Endothelial cell of umbilical vein (primary cell): Measurements from ENCODE around the gene ZNRF1. TPM values are rescaled to one million over a fixed set of nuclear protein-coding genes. Genes with fewer than 3 reads are reported as not detected.

Source experiments
- BruUV-seq: library from RNA; stranded (reverse); fragments of 400-500 nt; replicated peaks from 2 replicates; lab custom pipeline; 2021; lab: Mats Ljungman, UMichigan
- CTCF ChIA-PET: fragments of 300-600, 350-600 bp; sonication (Branson Sonifier 250); formaldehyde crosslinking; loops from one replicate; lab custom pipeline; 2021; ENCODE audit warnings: antibody characterized with exemption, inconsistent platforms; lab: Charles Lee
- POLR2A ChIA-PET: fragments of 300-600, 350-600 bp; sonication (Branson Sonifier 250); formaldehyde crosslinking; loops from one replicate; lab custom pipeline; 2021; ENCODE audit warnings: antibody characterized with exemption, inconsistent platforms; lab: Charles Lee
- DNase-seq: peaks from one replicate; pipeline ENCODE4 v3.0.0-alpha.2; 2011; ENCODE audit warnings: low read depth, low spot score
- FAIRE-seq: peaks from 2 replicates; lab custom pipeline; 2011; peaks lifted over from hg19 to GRCh38; lab: Jason Lieb, UNC
- H2AFZ ChIP-seq: 2 replicates; pipeline ENCODE4 v1.6.0; 2012; ENCODE audit warnings: low read depth, low read length, control low read depth, inconsistent platforms
- H3K27ac ChIP-seq: 2 replicates; pipeline ENCODE4 v1.5.1; 2011; ENCODE audit warnings: low read depth, mild to moderate bottlenecking, control low read depth, low read length, moderate library complexity; ENCODE audit not compliant: insufficient read depth
- H3K27me3 ChIP-seq, 2 experiments: 2 replicates each; pipeline versions ENCODE4 v1.6.0 to v1.6.1; 2011; ENCODE audit warnings: low read length in 2 of 2, mixed read lengths in 1 of 2; ENCODE audit not compliant: control insufficient read depth in 2 of 2, insufficient read depth in 2 of 2
- H3K36me3 ChIP-seq, 2 experiments: 2 replicates in 1 of 2; 3 replicates in 1 of 2; pipeline ENCODE4 v1.5.1; 2011; ENCODE audit warnings: low read length in 2 of 2, mild to moderate bottlenecking in 1 of 2, moderate library complexity in 1 of 2; ENCODE audit not compliant: control insufficient read depth in 2 of 2, insufficient read depth in 2 of 2; ENCODE audit errors: extremely low read depth in 1 of 2
- H3K4me1 ChIP-seq: 3 replicates; pipeline ENCODE4 v1.5.1; 2011; ENCODE audit warnings: mild to moderate bottlenecking, low read length; ENCODE audit not compliant: control insufficient read depth, insufficient read depth; ENCODE audit errors: extremely low read depth
- H3K4me2 ChIP-seq: 2 replicates; pipeline ENCODE4 v1.6.1; 2011; ENCODE audit warnings: low read length, control low read depth, mixed read lengths; ENCODE audit not compliant: insufficient read depth
- H3K4me3 ChIP-seq, 3 experiments: fragments of 200-600 bp in 1 of 3; sonication (generic), shearing (Covaris generic) in 1 of 3; replicated peaks in 1 of 3; 2 replicates each; pipeline ENCODE4 v1.5.1; 2011 to 2016; ENCODE audit warnings: control low read depth in 3 of 3, low read length in 3 of 3, mild to moderate bottlenecking in 2 of 3, inconsistent platforms in 1 of 3, low read depth in 1 of 3, moderate library complexity in 1 of 3; ENCODE audit not compliant: insufficient read depth in 1 of 3
- H3K79me2 ChIP-seq: 2 replicates; pipeline ENCODE4 v1.6.0; 2012; ENCODE audit warnings: low read length, inconsistent platforms; ENCODE audit not compliant: control insufficient read depth, insufficient read depth
- H3K9ac ChIP-seq: replicated peaks from 2 replicates; pipeline ENCODE3; 2011; ENCODE audit warnings: low read length, control low read depth; ENCODE audit not compliant: insufficient read depth; ENCODE audit errors: extremely low read depth
- H3K9me1 ChIP-seq: replicated peaks from 3 replicates; pipeline ENCODE4 v1.6.0; 2011; ENCODE audit warnings: mild to moderate bottlenecking, low read length; ENCODE audit not compliant: control insufficient read depth, insufficient read depth; ENCODE audit errors: extremely low read depth
- H3K9me3 ChIP-seq: replicated peaks from 2 replicates; pipeline ENCODE4 v1.5.1; 2012; ENCODE audit warnings: low read length, inconsistent platforms; ENCODE audit not compliant: control insufficient read depth, insufficient read depth
- H4K20me1 ChIP-seq: replicated peaks from 2 replicates; pipeline ENCODE3; 2011; ENCODE audit warnings: mild to moderate bottlenecking, low read length; ENCODE audit not compliant: control insufficient read depth, insufficient read depth; ENCODE audit errors: extremely low read depth
- EZH2 ChIP-seq: IDR thresholded peaks from 2 replicates; pipeline ENCODE4 v1.6.1; 2012; ENCODE audit warnings: borderline replicate concordance, low read depth, mild to moderate bottlenecking, moderate library complexity, low read length, inconsistent platforms; ENCODE audit not compliant: severe bottlenecking
- FOS ChIP-seq: IDR thresholded peaks from 2 replicates; pipeline ENCODE4 v1.6.1; 2011; ENCODE audit warnings: mild to moderate bottlenecking, low read length, moderate library complexity, borderline replicate concordance; ENCODE audit not compliant: insufficient read depth
- GATA2 ChIP-seq: IDR thresholded peaks from 2 replicates; pipeline ENCODE4 v1.7.0; 2011; ENCODE audit warnings: low read depth, mild to moderate bottlenecking, moderate library complexity, mixed read lengths, low read length; ENCODE audit not compliant: insufficient read length, insufficient read depth
- JUN ChIP-seq: IDR thresholded peaks from 2 replicates; pipeline ENCODE4 v1.6.1; 2011; ENCODE audit warnings: borderline replicate concordance, low read depth; ENCODE audit not compliant: insufficient read length, insufficient read depth
- MYC ChIP-seq: IDR thresholded peaks from one replicate; pipeline ENCODE4 v1.6.1; 2011; ENCODE audit warnings: mild to moderate bottlenecking, low read depth, low read length
- POLR2A ChIP-seq: IDR thresholded peaks from 2 replicates; pipeline ENCODE4 v1.6.1; 2012; ENCODE audit warnings: low read depth, mild to moderate bottlenecking, control low read depth, low read length
- POLR2AphosphoS5 ChIP-seq: IDR thresholded peaks from 2 replicates; pipeline ENCODE4 v1.6.1; 2012; ENCODE audit warnings: low read depth, mild to moderate bottlenecking, control low read depth, low read length, moderate library complexity; ENCODE audit not compliant: insufficient read depth
- dilution Hi-C: fragments of 300-500 bp; cut with MboI; formaldehyde crosslinking; loops from one replicate; pipeline ENCODE4 v1.15.0; 2019; ENCODE audit warnings: low sequenced_read_pairs; ENCODE audit not compliant: extremely low pct_ligation_motif_present
- intact Hi-C: fragments of 100-400 bp; cut with micrococcal nuclease; formaldehyde crosslinking; loops from one replicate; pipeline ENCODE4 v1.10.0; 2022
- polyA plus RNA-seq, 4 experiments: library from polyadenylated mRNA; depleted of rRNA in 3 of 4; stranded (reverse) in 3 of 4; unstranded in 1 of 4; fragments of >200 nt; gene quantifications; 2 replicates each; pipeline versions ENCODE4 v1.2.1 to v1.2.3, GENCODE V29; 2011 to 2012; ENCODE audit warnings: missing spikeins in 1 of 4
- total RNA-seq: library from RNA; stranded (reverse); gene quantifications from 2 replicates; pipeline ENCODE4 v1.2.3, GENCODE V29; 2021
- TF ChIP-seq, protein P1 (sequence below), 2 donors: IDR thresholded peaks; 1 replicate in 1 of 2; 2 replicates in 1 of 2; pipeline ENCODE4 v1.5.1; 2011; ENCODE audit warnings: low read length in 2 of 2, mild to moderate bottlenecking in 2 of 2, moderate library complexity in 2 of 2, control low read depth in 1 of 2, inconsistent platforms in 1 of 2, low read depth in 1 of 2; ENCODE audit not compliant: insufficient read depth in 1 of 2; ENCODE audit errors: extremely low read depth in 1 of 2
- TF ChIP-seq, protein P2 (sequence below): IDR thresholded peaks from 2 replicates; pipeline ENCODE4 v1.6.1; 2011; ENCODE audit not compliant: insufficient read depth, insufficient read length

The ZNRF1 gene
- total and polyA plus RNA-seq, 2 donors (not counting 3 experiments of a cell fraction or from before 2014, with no cell fraction given): 23.7 to 34.9 TPM

- H3K9me1 ChIP-seq: no peaks in the 10 kb centered on the region
- ChIA-PET POLR2A (no interaction called here), CTCF (interaction anchor here (0.9 to 1.9 kb wide), 2 partner anchors 32 to 80 kb away, joined by 3 to 4 read pairs; partner anchors contain the start of gene ZNRF1)
- peaks cover 2% of the 10 kb centered on the region for H4K20me1 ChIP-seq
- H3K9me3 ChIP-seq: no peaks in the 10 kb centered on the region
- dilution Hi-C loops: no loop called here
- no peak for TF ChIP-seq JUN
- TF ChIP-seq MYC: no peak
- TF ChIP-seq, protein P1, sequence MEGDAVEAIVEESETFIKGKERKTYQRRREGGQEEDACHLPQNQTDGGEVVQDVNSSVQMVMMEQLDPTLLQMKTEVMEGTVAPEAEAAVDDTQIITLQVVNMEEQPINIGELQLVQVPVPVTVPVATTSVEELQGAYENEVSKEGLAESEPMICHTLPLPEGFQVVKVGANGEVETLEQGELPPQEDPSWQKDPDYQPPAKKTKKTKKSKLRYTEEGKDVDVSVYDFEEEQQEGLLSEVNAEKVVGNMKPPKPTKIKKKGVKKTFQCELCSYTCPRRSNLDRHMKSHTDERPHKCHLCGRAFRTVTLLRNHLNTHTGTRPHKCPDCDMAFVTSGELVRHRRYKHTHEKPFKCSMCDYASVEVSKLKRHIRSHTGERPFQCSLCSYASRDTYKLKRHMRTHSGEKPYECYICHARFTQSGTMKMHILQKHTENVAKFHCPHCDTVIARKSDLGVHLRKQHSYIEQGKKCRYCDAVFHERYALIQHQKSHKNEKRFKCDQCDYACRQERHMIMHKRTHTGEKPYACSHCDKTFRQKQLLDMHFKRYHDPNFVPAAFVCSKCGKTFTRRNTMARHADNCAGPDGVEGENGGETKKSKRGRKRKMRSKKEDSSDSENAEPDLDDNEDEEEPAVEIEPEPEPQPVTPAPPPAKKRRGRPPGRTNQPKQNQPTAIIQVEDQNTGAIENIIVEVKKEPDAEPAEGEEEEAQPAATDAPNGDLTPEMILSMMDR (IDR thresholded peaks at IDR 0.05; ENCODE audit: extremely low read depth in 1 of 2, insufficient read depth in 1 of 2, low read depth in 1 of 2, low read length in 2 of 2): no peak
- TF ChIP-seq EZH2: no peak
- no peak for TF ChIP-seq POLR2AphosphoS5
- TF ChIP-seq, protein P2, sequence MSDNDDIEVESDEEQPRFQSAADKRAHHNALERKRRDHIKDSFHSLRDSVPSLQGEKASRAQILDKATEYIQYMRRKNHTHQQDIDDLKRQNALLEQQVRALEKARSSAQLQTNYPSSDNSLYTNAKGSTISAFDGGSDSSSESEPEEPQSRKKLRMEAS: no peak
- TF ChIP-seq GATA2: no peak
- TF ChIP-seq FOS: no peak
- TF ChIP-seq POLR2A: no peak
- FAIRE-seq (no peak), DNase-seq (no peak)
- H3K36me3 ChIP-seq: no peaks in the 10 kb centered on the region
- no peak overlapping the region for H3K27ac ChIP-seq
- H2AFZ ChIP-seq: no peak overlapping the region
- no TSS peak for BruUV-seq
- H3K27me3 ChIP-seq: no peaks in the 10 kb centered on the region
- H3K4me2 ChIP-seq: no peak overlapping the region
- intact Hi-C loops: no loop called here
- H3K9ac ChIP-seq: no peak overlapping the region
- peaks cover 33% of the 10 kb centered on the region for H3K79me2 ChIP-seq
- H3K4me3 ChIP-seq: no peak overlapping the region
- peaks cover 13% of the 10 kb centered on the region for H3K4me1 ChIP-seq
Observed at GRCh38 chr16:75078886-75079285, 80.1 kb downstream of the ZNRF1 start.
